Cerebellar cortex (tissue), 1 donor: Measurements from ENCODE around the gene CPOX.

Experiments used
- DNase-seq: peaks from one replicate; pipeline ENCODE4 v3.0.0-alpha.2; 2015; ENCODE audit warnings: low spot score

CPOX gene

GRCh38 chr3:98534168-98534567 is 59.2 kb downstream of the CPOX start:
- DNase-seq: no peak

- DNase-seq: no peak
Observed at GRCh38 chr3:98532709-98533571, 60.5 kb downstream of the CPOX start.

DNA sequence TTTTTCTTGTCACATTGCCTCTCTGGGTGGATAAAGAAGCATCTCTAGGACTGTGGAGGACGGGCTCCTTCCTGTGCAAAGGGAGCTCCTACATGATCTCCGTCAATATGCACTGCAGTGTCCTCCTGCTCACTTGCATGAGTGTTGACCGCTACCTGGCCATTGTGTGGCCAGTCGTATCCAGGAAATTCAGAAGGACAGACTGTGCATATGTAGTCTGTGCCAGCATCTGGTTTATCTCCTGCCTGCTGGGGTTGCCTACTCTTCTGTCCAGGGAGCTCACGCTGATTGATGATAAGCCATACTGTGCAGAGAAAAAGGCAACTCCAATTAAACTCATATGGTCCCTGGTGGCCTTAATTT is 61.2 kb downstream of the CPOX start:
- DNase-seq: no peak

- DNase-seq: no peak
Observed at GRCh38 chr3:98531622-98532274, 61.7 kb downstream of the CPOX start, which contains the start of gene GPR15. Gene GPR15, plus strand, starts transcription at chr3:98531978. Its CDS starts 56 bp downstream, at chr3:98532034.

DNA sequence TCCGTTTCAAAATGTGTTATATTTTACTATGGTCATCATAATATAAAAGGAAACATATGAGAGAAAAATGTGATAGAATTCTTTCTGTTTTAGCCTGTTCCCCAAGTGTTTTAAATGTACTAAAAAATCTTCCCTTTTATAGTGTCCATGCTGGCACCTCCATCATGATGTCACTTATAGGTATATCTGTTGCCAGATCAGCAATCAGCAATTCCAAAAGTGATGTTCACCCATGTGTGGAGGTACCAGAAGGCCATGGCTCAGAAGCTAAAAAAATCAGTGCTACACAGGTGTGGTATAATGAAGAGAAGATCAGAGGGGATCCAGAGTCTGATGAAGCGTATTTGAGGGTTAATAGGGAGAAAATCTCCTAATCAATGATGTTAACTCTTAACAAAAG is 62.7 kb downstream of the CPOX start:
- no peak for DNase-seq

DNA sequence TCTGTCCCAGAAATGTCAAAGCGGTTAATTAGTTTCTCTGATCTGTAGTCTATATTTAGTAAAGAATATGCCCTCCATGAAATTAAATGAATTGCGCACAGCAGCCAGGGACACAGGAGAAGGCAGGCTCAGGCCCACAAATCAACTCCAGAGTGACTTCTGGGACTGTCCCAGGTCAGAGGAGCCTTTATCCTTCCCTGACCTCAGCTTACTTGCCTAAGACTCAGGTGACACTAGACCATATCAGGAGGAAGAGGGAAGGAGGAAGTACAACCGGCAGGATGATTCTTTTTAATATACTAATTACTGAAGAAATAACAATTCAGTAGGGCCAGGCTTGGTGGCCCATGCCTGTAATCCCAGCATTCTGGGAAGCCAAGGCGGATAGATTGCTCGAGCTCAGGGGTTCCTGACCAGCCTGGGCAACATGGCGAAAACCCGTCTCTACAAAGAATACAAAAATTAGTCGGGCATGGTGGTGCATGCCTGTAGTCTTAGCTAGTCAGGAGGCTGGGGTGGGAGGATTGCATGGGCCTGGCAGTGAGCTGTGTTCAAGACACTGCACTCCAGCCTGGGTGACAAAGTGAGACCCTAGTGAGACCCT is 63.5 kb downstream of the CPOX start:
- no peak for DNase-seq
